Heart left ventricle (tissue), 16 donors: ENCODE data around the gene SCG5. TPM values are rescaled to one million over a fixed set of nuclear protein-coding genes. Genes with fewer than 3 reads are reported as not detected.

Experiments used
- ATAC-seq, 4 donors: fragments of 200-7000 bp; cut with Tn5 transposase; one replicate each; pipeline ENCODE4 v1.9.1; 2020 to 2022; ENCODE audit warnings: moderate library complexity in 4 of 4, mild to moderate bottlenecking in 3 of 4, moderate number of reproducible peaks in 1 of 4
- DNase-seq, 5 donors: peaks; one replicate each; pipeline ENCODE4 v3.0.0-alpha.2; 2020
- H3K27ac ChIP-seq, 12 donors: fragments of 200-600 bp; sonication (generic) in 4 of 12; one replicate each; pipeline versions ENCODE4 v1.5.0 to v1.8.0; 2016 to 2022; ENCODE audit warnings: mild to moderate bottlenecking in 2 of 12
- H3K27me3 ChIP-seq, 9 donors: fragments of 200-600 bp; sonication (generic) in 2 of 9; one replicate each; pipeline versions ENCODE4 v1.5.1 to v1.8.0; 2016 to 2022; ENCODE audit warnings: mild to moderate bottlenecking in 3 of 9
- H3K36me3 ChIP-seq, 9 donors: fragments of 200-600 bp; sonication (generic) in 2 of 9; one replicate each; pipeline versions ENCODE4 v1.5.0 to v1.8.0; 2018 to 2022; ENCODE audit warnings: mild to moderate bottlenecking in 2 of 9
- H3K4me1 ChIP-seq, 12 donors: fragments of 200-600 bp; sonication (generic) in 4 of 12; one replicate each; pipeline versions ENCODE4 v1.5.0 to v1.8.0; 2016 to 2022; ENCODE audit warnings: mild to moderate bottlenecking in 3 of 12
- H3K4me3 ChIP-seq, 12 donors: fragments of 200-600 bp; sonication (generic) in 4 of 12; one replicate each; pipeline versions ENCODE4 v1.5.0 to v1.8.0; 2017 to 2022; ENCODE audit warnings: mild to moderate bottlenecking in 9 of 12, moderate library complexity in 4 of 12
- H3K9me3 ChIP-seq, 12 donors: fragments of 200-600 bp; sonication (generic) in 4 of 12; one replicate each; pipeline versions ENCODE4 v1.5.0 to v1.8.0; 2016 to 2022; ENCODE audit warnings: mild to moderate bottlenecking in 1 of 12
- CTCF ChIP-seq, 12 donors: fragments of 200-600 bp; sonication (generic) in 4 of 12; IDR thresholded peaks; one replicate each; pipeline versions ENCODE4 v1.5.0 to v1.8.0; 2018 to 2022; ENCODE audit warnings: antibody characterized with exemption in 12 of 12, mild to moderate bottlenecking in 5 of 12
- POLR2A ChIP-seq, 2 donors: fragments of 450-650 bp; IDR thresholded peaks; one replicate each; pipeline ENCODE4 v1.6.1; 2017; ENCODE audit warnings: antibody characterized with exemption in 2 of 2, mild to moderate bottlenecking in 2 of 2, moderate library complexity in 2 of 2
- WGBS, 4 donors: extraction: QIAGEN DNeasy Blood & Tissue Kit in 2 of 4; methylation state at CpG; one replicate each; pipeline versions ENCODE4 v1.1.5 to v1.1.7; 2013 to 2018; 5-methylcytosine and 5-hydroxymethylcytosine counted together
- intact Hi-C, 10 donors: fragments of 100-400 bp; cut with DNase I; formaldehyde crosslinking; loops; one replicate each; pipeline versions ENCODE4 v1.11.1 to v1.14.2; 2022
- polyA plus RNA-seq, 2 donors: library from polyadenylated mRNA; stranded (reverse); fragments of 200-250 nt; gene quantifications; one replicate each; pipeline ENCODE4 v1.2.3, GENCODE V29; 2013
- total RNA-seq, 9 donors: library from RNA; depleted of rRNA in 2 of 9; stranded (reverse); fragments of >200 nt in 2 of 9; fragmentation: NEBNext Ultra II Directional in 3 of 9; extraction: Animal tissue kit (Norgen Biotek cat#: 25700) in 3 of 9; gene quantifications; one replicate each; pipeline versions ENCODE4 v1.1.0 to v1.2.4, GENCODE V29; 2016 to 2023
- donor health status: ischemic (EF 13 %, LVEDD 7.1; RV severe dilation, severe dysfunction).
- donor health status: healthy with polysubstance abuse.
- donor health status: DM: no; HTN: yes; CAD: no.
- donor health status: DM: no; HTN: no; CAD: no.
- donor health status: ischemic (EF 25% LVEDD 6.9; RV normal size, moderate dysfunction).
- donor health status: ischemic (EF 25% LVEDD 5.7; RV mildly dilated, moderate dysfunction).
- donor health status: healthy.
- donor health status: DM: yes; HTN: yes; CAD: no.
- donor health status: ischemic (EF 35%, LVEDD 5.7; RV mildly dilated, moderate dysfunction).
- donor health status: nonischemic (EF 11% LVEDD 7.7; RV severe dilation, severe dysfunction).
- donor health status: DM: yes; HTN: yes; CAD: no.
- donor health status: PGD.
- donor health status: ischemic (EF 29% LVEDD 5.4; RV normal size, mild dysfunction).
- donor health status: nonischemic (EF 23%, LVEDD 6.1; RV moderate dilation, normal function).

Gene SCG5
- total and polyA plus RNA-seq, 11 donors, result 0.54 to 5.3 (median 0.84) TPM; not detected in 7

GRCh38 chr15:32664796-32665195 lies 23.3 kb downstream of the SCG5 start:
- Histone ChIP-seq H3K36me3 (no peaks in the 10 kb centered on the region), H3K27ac (no peak overlapping the region), H3K27me3 (no peaks in the 10 kb centered on the region), H3K9me3 (no peaks in the 10 kb centered on the region), H3K4me1 (no peaks in the 10 kb centered on the region), H3K4me3 (no peak overlapping the region)
- ATAC-seq (no peak), DNase-seq (no peak)
- TF ChIP-seq CTCF (IDR thresholded peaks at IDR 0.05), result no peak
- TF ChIP-seq POLR2A (IDR thresholded peaks at IDR 0.05), result no peak
- intact Hi-C loops, result loop anchor here in 5 of 10 donors (5.0 to 10.0 kb wide), 4 partner anchors 290 to 1038 kb away; no protein-coding TSS in a partner anchor

GRCh38 chr15:32667321-32667720 lies 25.8 kb downstream of the SCG5 start:
- no peak overlapping the region for H3K27ac ChIP-seq
- H3K4me3 ChIP-seq, result no peak overlapping the region
- 91 to 98% (median 93%) methylated on average over 6 of the region's 6 CpGs for WGBS, 4 donors
- no peaks in the 10 kb centered on the region for H3K36me3 ChIP-seq
- H3K9me3 ChIP-seq, result no peaks in the 10 kb centered on the region
- intact Hi-C loops, result loop anchor here in 4 of 10 donors (10.0 kb wide), 2 partner anchors 287 to 467 kb away; no protein-coding TSS in a partner anchor
- H3K4me1 ChIP-seq, result no peaks in the 10 kb centered on the region
- TF ChIP-seq POLR2A (IDR thresholded peaks at IDR 0.05) (no peak), CTCF (IDR thresholded peaks at IDR 0.05) (no peak)
- no peak for ATAC-seq
- DNase-seq, result no peak
- no peaks in the 10 kb centered on the region for H3K27me3 ChIP-seq

- H3K36me3 ChIP-seq, result no peaks in the 10 kb centered on the region
- ATAC-seq, result no peak
- no peaks in the 10 kb centered on the region for H3K4me1 ChIP-seq
- no peak overlapping the region for H3K27ac ChIP-seq
- no peak overlapping the region for H3K4me3 ChIP-seq
- TF ChIP-seq CTCF (IDR thresholded peaks at IDR 0.05), result no peak
- TF ChIP-seq POLR2A (IDR thresholded peaks at IDR 0.05), result no peak
- 69 to 79% (median 75%) methylated on average over 2 of the region's 2 CpGs for WGBS, 4 donors
- no peaks in the 10 kb centered on the region for H3K9me3 ChIP-seq
- no peak for DNase-seq
- H3K27me3 ChIP-seq, result no peaks in the 10 kb centered on the region
- intact Hi-C loops, result loop anchor here in 4 of 10 donors (10.0 kb wide), 2 partner anchors 286 to 466 kb away; no protein-coding TSS in a partner anchor
These were observed 27.4 kb downstream of the SCG5 start for GRCh38 chr15:32668942-32669341.

- WGBS, 4 donors, result 26 to 39% (median 35%) methylated on average over 5 of the region's 5 CpGs
- intact Hi-C loops, result loop anchor here in 4 of 10 donors (10.0 kb wide), 3 partner anchors 125 to 465 kb away; no protein-coding TSS in a partner anchor
- no peaks in the 10 kb centered on the region for H3K4me1 ChIP-seq
- H3K4me3 ChIP-seq, result no peak overlapping the region
- peak in 1 of 5 donors; percentile 29 for DNase-seq
- no peaks in the 10 kb centered on the region for H3K9me3 ChIP-seq
- TF ChIP-seq POLR2A (IDR thresholded peaks at IDR 0.05) (no peak), CTCF (IDR thresholded peaks at IDR 0.05) (no peak)
- H3K36me3 ChIP-seq, result no peaks in the 10 kb centered on the region
- no peaks in the 10 kb centered on the region for H3K27me3 ChIP-seq
- H3K27ac ChIP-seq, result no peak overlapping the region
- ATAC-seq, result peak in 3 of 4 donors; percentile 42 to 72 (median 62)
These were observed 28.5 kb downstream of the SCG5 start for GRCh38 chr15:32669896-32670611.
